Stimulated activated CD4-positive, alpha-beta T cell treated with anti-CD3 and anti-CD28 coated beads, Interleukin-2, amount 100 ng/mL, for 24 hours (primary cell): Measurements from ENCODE around the gene COBL.

ENCODE experiments used
- DNase-seq, 2 donors: peaks; one replicate each; pipeline ENCODE4 v3.0.0-alpha.2; 2020

Gene COBL

GRCh38 chr7:51249187-51249945 is 67.2 kb downstream of the COBL start:
- no peak for DNase-seq

DNA sequence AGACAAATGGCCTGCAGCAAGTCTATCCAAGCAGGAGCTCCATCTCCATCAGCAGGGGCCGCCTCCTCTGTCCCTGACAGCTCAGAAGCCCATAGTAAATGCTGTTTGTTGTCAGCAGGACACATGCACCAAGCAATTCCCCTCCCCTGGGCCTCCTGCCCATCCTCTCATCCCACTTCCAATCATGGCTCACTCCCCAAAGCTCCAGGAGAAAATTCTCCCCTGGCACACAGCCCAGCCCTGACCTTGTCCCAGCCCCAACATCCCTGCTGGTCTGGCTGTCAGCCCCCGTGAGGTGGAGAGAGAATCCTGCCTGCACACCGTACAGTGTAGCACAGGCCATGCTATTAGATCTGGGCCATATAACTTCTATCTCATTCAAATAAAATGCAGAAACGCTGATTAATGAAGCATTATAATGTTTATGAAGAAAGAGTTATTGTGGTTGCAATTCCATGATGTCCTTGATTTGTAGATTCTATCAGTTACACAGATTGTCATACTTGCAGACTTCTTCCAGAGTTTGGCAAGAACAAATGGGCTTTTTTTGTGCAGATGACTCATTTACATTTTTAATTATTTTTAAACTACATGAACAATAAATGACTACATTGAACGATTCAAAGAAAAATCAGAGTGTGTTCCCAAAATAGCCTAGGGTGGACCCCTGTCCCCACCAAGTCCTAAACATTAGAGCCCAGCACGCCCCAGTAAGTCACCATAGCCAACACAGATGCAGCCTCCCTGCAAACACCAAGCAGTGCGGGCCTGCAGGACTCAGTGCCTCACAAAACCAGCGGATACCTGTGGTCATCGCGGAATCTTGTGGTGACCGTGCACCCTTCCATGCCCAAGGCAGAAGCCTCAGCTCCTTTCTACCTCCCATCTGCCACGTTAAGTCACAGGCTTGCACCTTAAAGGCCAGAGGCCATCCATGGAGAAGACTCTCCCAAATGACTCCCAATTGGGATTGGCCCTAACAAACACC is 70.1 kb downstream of the COBL start:
- DNase-seq, result no peak

DNA sequence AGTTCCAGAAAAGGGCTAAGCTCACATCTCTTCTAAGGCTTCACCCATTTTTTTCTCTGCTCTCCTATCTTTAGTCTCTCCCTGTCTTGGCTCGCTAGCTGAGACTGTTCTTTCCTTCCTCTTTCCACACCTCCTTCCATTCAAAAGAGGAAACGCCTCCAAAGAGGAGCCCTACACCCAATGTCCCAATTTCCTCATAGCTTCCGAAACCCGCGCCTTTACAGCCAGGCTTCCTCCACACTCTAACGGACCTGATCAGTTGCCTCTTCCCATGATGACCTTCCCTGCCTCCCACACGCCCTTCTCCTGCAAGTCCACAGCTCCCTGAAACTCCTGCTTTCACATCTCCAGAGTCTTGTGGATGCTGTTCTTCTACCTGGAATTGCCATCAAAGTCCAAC is 71.7 kb downstream of the COBL start:
- no peak for DNase-seq

GRCh38 chr7:51244053-51244452 is 72.6 kb downstream of the COBL start:
- DNase-seq, result no peak

GRCh38 chr7:51243631-51244030 is 73.0 kb downstream of the COBL start:
- DNase-seq, result no peak

DNA sequence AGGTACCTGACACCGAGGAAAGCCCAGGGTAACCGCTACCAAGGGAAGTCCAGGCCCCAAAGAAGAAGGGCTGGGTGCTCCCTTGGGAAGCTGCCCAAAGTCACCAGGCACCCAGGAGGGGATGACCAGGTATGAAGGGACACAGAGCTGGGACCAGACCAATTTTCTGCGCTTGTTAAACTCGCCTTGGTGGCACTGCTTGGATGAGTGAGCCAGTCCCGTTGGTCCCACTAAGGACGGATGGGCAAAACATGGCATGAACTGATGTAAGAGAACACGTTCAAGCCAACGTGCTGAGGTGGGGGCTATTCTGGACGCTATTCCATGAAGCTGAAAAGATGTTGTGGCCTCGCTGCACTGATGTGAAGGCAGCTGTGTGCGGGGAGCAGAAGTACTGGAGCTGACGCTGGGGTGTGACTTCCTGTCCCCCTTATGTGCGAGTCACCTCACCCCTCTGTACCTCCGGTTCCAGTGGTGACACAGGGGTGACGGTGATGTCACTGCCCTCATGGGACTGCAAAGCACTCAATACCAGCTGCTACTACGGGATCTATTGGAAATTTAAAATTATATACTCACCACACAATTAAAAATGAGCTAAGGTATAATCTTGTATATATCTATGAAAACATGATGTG is 73.6 kb downstream of the COBL start:
- DNase-seq, result no peak

DNA sequence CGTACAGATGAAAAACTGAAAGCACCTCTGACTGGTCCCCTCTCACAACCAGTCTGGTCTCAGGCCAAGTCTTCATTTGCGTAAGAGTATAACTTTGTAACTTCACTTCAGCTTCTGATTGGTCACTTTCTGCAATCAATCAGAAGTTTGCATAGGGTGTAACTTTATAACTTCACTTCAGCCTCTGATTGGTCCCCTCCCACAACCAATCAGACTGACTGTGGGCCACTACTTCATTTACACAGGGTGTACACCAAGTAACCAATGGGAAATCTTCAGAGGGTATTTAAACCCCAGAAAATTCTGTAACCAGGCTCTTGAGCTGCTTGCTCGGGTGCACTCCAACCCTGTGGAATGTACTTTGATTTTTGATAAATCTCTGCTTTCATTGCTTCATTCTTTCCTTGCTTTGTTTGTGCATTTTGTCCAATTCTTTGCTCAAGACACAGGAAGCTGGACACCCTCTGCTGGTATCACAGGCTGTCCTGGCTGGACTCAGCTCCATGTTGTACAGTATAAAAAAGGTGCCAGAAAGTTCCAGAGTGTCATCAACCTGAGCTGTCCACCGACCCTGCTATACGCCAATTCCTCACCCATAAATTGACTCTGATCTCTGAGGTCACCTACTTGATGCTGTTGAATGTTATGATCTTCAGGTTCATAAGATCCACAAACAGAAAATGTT is 74.5 kb downstream of the COBL start:
- no peak for DNase-seq

- DNase-seq, result no peak
Measured at GRCh38 chr7:51240868-51241267, 75.7 kb downstream of the COBL start.

GRCh38 chr7:51239691-51240090 is 76.9 kb downstream of the COBL start:
- no peak for DNase-seq

- no peak for DNase-seq
Measured at GRCh38 chr7:51238981-51239495, 77.6 kb downstream of the COBL start.

DNA sequence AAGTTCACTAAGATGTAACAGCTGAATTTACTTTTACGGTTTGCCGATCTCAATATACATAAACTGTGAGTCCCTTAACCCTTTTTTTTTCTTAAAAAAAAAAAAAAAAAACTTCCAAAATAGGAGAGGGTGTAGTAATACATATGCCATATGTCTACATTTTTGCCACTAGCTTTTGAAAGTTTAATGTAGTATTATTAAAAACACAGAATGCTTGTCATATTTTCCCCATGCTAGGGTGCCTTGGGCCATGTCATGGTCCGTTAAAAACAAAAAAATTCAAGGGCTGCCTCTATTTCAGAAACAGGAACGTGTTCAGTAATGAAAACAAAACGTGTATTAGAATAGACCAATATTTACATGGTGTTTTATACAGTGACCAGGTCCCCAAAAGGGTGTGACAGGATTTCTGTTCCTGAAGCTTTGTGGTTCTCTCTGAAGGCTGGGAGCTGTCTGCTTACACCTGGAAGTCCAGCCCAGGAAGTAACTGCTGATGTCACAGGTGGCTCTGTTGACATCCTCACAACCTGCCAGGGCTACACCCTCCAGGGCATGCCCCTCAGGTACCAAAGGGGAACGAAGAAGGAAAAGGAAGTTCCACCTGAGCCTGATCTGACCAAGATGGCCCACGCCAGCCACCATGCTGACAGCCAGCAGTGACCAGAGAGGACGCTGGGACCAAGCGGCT is 79.0 kb downstream of the COBL start:
- no peak for DNase-seq

DNA sequence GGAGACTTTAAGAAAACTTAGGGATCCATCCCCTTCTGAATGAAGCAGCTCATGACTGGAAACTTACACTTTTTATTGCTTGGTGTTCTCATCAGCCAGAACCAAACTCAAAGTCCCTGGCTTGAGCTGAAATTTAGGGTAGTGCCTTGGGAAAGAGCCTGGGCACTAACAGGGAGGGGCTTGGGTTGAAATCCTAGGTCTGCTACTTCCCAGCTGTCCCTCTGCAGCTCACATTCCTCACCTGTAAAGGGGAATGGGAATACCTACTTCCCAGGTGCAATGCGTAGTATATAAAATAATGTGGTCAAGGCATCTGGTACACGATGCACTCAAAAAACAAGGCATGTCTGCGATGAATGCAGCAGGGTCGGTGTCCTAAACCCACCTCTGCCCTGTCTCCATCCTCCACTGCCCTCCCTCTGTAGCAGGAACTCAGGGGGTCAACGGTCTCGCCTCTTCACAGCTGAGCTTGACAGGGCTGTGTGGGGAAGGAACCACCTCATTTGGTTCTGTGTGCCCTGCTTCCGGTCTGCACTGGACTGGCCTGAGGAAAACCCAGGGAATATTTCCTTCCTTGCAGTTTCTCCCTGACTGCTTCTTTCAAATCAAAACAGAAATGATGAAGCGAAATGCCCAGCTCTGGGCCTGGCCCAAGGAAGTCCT is 80.0 kb downstream of the COBL start:
- no peak for DNase-seq

DNA sequence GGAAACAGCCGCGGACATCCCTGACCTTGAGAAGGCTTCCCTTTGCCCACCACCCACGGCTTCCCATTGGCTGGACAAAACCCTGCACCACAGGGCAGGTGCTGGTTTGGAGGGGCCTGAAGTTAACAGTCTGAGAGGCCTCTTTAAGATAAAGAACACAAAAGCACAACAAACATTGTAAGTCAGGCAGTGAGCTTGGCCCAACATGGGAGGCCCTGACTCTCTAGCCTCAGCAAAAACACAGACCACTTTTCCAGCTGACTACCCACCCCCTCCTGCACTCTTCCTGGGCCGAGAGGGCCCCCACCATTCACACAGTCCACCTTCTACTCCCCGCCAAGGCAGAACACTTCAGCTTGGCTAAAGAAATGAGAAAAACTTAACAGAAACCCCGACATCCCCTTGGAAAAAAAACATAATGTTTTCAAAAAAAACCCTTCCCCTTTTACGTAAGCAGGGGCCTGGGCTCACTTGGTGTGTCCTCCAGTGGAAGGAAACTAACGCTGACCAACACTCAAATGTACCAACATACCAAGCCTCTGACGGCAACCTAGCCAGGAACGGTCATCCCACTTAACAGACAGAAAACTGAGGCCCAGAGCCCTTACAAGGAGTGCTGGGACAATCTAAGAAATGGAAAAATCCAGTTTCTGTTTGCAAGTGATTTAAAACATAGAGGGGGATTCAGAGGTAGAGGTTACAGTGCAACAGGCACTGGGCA is 80.9 kb downstream of the COBL start:
- DNase-seq, result no peak

DNA sequence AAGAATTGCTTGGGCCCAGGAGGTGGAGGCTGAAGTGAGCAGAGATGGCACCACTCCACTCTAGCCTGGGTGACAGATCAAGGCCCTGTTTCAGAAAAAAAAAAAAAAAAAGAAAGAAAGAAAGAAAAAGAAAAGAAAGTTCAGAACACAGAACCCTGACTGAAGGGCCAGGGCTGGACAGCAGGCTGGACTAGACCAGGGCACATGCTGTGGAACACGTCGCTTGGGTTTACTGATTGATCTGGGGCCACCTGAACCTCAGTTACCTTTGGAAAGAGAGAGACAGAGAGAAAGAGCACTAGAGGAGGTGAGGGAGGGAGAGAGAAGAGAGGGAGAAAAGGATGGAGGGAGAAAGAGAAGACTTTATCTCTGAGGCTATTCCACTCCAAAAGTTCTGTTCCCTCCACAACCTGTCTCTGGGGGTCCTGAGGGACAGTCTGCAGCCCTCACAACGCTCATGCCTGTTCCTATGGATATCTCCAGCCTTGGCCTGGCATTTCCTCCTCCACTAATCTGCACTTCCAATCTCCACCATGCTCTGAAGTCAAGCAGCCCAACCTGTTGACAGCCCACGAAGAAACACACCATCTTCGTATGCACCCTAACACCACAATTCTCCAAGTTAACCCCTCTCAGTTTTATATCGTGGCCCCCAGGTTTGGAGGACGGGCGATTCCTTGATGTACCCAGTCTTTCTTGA is 81.8 kb downstream of the COBL start:
- no peak for DNase-seq

GRCh38 chr7:51234139-51234538 is 82.5 kb downstream of the COBL start:
- DNase-seq, result no peak

- DNase-seq, result no peak
Measured at GRCh38 chr7:51233374-51233773, 83.2 kb downstream of the COBL start.

GRCh38 chr7:51230723-51231122 is 85.9 kb downstream of the COBL start:
- DNase-seq, result no peak

DNA sequence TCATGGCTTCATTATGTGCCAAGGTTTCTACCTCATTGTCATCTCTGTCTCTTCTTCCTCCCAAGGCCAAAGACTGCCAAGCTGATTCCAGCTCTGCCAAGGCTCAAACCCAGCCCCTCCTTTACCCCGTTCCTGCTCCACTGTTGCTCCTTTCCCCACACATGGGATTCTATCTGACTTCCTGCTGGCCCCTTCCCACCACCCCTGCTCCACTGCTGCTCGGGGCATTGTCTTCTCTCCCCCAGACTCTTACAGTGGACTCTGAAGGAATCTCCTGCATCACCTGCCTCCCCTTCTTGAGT is 86.3 kb downstream of the COBL start:
- no peak for DNase-seq

DNA sequence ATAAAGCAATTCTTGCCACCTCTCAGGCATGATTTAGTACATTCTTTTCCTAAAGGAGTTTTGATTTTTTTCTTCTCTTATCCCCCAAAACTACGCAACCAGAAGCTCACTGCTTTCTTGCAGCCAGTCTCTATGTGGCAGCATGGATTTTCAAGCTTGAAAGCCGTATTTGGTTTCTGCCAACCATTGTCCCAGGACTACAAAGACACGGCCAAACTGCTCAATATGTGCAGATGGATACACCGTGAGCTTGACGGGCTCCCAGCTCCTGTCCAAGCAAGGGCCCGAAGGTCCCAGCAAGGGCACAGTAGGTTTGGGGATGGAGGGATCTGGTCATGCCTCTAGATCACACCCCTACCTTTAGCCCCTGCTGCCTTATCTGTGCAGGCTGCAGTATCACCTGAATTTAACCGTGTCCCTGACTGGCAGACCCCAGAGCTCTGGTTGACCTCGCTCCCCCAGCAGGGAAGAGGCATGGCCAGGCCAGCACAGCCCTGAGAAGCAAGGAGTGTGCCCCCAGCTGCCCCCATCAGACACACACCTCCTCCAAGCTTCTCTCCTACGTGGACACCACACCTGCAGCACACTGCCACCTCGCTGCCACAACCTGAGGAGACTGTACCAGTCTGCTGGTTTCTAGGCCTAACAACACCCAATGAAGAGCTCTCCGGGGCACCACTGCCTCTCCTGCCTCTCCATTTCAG is 86.8 kb downstream of the COBL start:
- DNase-seq, result no peak

- DNase-seq, result no peak
Measured at GRCh38 chr7:51229106-51229537, 87.5 kb downstream of the COBL start.
